ENCODE results near the gene CPLANE1.
A peak's percentile ranks its signal among the peaks of the same experiment; 100 is the strongest.
"Not testable (repeated sequence)": the region's sequence is repeated elsewhere in the genome, so short reads cannot be mapped to it uniquely, and the experiment has no call there.

CPLANE1 gene

DNA sequence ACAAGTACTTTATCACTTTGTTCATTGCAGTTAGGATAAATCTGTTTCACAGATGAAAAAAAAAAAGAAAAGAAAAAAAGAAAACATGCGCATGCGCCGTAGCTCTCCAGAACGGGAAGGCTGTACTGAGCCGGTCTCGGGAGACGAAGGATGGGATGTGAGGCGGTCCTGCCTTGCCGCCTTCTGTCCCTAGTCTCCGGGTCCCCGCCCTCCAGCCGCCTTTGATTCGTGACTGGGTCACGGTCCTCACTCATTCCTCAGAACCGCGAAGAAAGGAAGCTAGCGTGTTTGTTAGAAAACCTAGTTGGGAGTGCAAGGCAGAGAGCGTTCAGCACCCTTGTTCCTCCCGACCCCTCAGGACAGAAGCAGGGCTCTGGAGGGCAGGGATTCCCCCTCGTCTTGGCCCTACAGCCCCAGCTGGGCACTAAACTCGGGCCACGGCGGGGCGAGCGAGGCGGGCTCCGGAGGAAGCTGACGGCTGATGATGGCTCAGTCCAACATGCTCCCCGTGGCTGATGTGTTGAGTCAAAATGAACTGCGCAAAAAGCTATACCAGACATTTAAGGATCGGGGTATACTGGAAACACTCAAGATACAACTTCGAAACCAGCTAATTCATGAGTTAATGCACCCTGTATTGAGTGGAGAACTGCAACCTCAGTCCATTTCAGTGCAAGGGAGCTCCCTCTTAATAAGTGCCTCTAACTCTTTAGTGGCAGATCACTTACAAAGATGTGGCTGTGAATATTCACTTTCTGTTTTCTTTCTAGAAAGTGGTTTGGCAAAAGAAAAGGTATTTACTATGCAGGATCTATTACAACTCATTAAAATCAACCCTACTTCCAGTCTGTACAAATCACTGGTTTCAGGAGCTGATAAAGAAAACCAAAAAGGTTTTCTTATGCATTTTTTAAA lies 40.0 kb downstream of the CPLANE1 start:
- peak; percentile 59 for DNase-seq (ENCODE audit: low spot score)

GRCh38 chr5:37207802-37208201 lies 41.4 kb downstream of the CPLANE1 start:
- no peak for DNase-seq (ENCODE audit: low spot score)

- no peak for DNase-seq (ENCODE audit: low spot score)
These were observed 42.4 kb downstream of the CPLANE1 start for GRCh38 chr5:37206736-37207135.

GRCh38 chr5:37198842-37199241 lies 50.3 kb downstream of the CPLANE1 start:
- DNase-seq (ENCODE audit: low spot score), result no peak

GRCh38 chr5:37198061-37198460 lies 51.1 kb downstream of the CPLANE1 start:
- DNase-seq (ENCODE audit: low spot score), result no peak

DNA sequence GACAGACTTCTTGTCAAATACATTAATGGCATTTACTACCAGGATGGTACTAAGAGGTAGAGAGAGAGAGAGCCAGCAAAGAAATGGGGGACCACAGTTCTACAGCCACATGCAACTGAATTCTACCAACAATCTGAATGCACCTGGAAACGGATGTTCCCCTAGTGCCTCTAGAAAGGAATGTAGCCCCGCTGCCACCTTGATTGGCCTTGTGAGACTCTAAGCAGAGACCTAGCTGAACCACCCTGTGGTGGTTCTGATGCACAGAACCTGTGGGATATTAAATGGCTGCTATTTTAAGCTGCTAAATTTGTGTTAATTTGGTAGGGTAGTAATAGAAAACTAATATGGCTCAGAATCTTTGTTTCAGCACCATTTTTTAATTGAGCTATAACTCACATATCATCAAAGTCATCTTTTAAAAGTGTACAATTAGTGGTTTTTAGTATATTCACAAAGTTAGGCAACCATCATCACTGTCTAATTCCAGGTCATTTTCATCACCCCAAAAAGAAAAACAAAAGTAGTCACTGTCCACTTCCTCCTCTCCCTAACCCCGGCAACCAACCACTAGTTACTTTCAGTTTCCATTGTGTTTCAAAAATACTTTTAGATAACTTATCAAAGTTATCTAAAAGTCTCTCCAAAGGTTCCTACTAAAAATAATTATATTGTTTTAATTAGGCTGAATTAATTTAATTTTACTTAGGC lies 51.7 kb downstream of the CPLANE1 start:
- DNase-seq (ENCODE audit: low spot score), result peak; percentile 23

DNA sequence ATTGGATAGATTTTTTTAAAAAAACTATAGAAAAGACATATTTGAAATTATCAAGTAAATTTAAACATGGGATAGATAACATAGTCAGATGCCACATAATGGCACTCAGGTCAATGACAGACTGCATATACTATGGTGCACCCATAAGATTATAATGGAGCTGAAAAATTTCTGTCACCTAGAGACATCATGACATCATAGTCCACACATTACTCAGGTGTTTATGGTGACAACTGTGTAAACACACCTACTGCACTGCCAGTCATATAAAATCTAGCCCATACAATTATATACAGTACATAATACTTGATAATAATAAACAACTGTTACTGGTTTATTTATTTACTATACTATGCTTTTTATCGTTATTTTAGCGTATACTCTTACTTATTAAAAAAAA lies 58.6 kb downstream of the CPLANE1 start:
- no peak for DNase-seq (ENCODE audit: low spot score)

GRCh38 chr5:37189355-37189754 lies 59.8 kb downstream of the CPLANE1 start:
- DNase-seq (ENCODE audit: low spot score), result peak; percentile 43

- no peak for DNase-seq (ENCODE audit: low spot score)
These were observed 61.7 kb downstream of the CPLANE1 start for GRCh38 chr5:37187465-37187977.

GRCh38 chr5:37184748-37185364 lies 64.3 kb downstream of the CPLANE1 start:
- DNase-seq (ENCODE audit: low spot score), result no peak

GRCh38 chr5:37182667-37183066 lies 66.5 kb downstream of the CPLANE1 start:
- no peak for DNase-seq (ENCODE audit: low spot score)

DNA sequence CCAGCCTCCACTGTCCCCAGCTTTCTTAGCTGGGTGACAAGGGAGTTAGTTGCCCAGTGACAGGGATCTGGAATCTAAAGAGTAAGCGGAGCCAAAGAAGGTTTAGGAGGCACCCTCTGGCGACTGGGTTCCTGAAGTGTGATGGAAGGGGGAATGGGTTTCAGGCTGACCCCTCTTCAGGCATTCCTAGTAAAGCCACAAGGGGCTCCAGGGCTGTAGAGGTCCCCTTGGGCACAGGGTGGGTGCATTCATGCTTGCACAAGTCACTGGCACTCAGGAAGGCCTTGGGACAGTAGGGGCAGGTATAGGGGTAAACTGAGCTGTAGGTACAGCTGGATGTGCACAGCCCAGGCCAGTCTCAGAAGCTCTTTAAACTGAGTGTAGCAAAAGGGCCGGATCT lies 74.2 kb downstream of the CPLANE1 start:
- no peak for DNase-seq (ENCODE audit: low spot score)

DNA sequence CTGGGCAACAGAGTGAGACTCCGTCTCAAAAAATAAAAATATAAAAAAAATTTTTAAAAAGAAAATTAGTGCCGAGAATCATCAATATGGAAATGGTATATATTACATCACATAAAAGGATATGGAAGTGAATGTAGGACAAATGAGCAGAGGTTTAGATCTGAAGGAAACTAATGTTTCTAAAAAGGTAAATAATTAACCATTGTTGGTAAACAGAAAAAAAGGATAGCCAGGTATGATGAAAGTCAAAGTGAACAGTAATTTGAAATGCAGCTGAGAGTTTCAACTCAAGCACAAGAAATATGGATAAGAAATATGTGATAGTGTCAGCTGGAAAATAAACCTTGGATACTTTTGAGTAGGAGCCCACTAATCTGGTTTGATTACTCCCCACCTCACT lies 76.2 kb downstream of the CPLANE1 start:
- no peak for DNase-seq (ENCODE audit: low spot score)

DNA sequence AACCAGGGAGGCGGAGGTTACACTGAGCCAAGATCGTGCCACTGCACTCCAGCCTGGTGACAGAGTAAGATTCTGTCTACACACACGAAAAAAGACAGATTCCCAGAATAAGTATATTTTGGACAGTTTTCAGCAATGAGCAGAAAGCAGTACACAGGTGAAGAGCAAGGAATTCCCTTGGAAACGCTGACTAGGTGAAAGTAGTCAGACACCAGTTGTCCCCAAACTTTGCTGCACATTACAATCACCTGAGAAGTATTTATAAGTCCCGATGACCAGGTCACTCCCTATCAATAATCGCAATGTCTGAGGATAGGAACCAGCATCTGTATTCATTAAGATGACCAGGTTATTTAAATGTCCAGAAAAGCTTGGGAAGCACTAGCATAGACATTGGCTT lies 78.3 kb downstream of the CPLANE1 start:
- DNase-seq (ENCODE audit: low spot score), result no peak

GRCh38 chr5:37166197-37166596 lies 83.0 kb downstream of the CPLANE1 start:
- no peak for DNase-seq (ENCODE audit: low spot score)

GRCh38 chr5:37165761-37166160 lies 83.4 kb downstream of the CPLANE1 start:
- no peak for DNase-seq (ENCODE audit: low spot score)

- DNase-seq (ENCODE audit: low spot score), result no peak
These were observed 95.5 kb downstream of the CPLANE1 start for GRCh38 chr5:37153661-37154060.

GRCh38 chr5:37146896-37147295 lies 102.3 kb downstream of the CPLANE1 start:
- DNase-seq (ENCODE audit: low spot score), result no peak

DNA sequence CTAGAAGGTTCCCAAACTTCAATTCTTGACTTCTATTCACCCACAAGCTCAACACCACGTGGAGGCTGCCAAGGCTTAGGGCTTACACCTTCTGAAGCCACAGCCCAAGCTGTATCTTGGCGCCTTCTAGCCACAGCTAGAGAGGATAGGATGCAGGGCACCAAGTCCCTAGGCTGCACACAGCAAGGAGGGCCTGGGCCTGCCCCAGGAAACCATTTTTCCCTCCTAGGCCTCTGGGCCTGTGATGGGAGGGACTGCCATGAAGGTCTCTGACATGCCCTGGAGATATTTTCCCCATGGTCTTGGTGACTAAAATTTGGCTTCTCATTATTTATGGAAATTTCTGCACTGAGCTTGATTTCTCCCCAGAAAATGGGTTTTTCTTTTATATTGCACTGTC lies 112.5 kb downstream of the CPLANE1 start:
- DNase-seq (ENCODE audit: low spot score), result no peak

GRCh38 chr5:37135312-37135711 lies 113.9 kb downstream of the CPLANE1 start:
- not testable (repeated sequence) for DNase-seq (ENCODE audit: low spot score)

DNA sequence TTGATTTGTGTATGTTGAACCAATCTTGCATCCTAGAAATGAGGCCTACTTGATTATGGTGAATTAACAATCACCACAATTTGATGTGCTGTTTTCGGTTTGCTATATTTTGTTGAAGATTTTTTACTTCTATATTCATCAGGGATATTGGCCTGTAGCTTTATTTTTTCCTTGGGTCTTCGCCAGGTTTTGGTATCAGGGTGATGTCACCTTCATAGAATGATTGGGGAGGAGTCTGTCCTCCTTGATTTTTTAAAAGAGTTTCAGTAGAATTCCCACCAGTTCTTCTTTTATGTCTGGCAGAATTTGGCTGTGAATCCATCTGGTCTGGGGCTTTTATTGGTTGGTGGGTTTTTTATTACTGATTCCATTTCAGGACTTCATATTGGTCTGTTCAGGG lies 115.2 kb downstream of the CPLANE1 start:
- DNase-seq (ENCODE audit: low spot score), result peak; percentile 20

DNA sequence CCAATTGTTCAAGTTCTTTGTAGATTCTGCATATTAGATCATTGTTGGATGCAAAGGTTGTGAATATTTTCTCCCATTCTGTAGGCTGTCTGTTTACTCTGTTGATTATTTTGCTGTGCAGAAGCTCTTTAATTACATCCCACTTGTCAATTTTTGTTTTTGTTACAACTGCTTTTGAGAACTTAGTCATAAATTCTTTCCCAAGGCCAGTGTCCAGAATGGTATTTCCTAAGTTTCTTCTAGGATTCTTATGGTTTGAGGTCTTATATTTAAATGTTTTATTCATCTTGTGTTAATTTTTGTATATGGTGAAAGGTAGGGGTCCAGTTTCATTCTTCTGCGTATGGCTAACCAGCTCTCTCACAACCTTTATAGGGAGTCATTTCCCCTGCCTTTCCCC lies 116.5 kb downstream of the CPLANE1 start:
- no peak for DNase-seq (ENCODE audit: low spot score)

- DNase-seq (ENCODE audit: low spot score), result no peak
These were observed 127.7 kb downstream of the CPLANE1 start for GRCh38 chr5:37121465-37121864.
